Stimulated activated CD8-positive, alpha-beta memory T cell treated with anti-CD3 and anti-CD28 coated beads, Interleukin-4, amount 100 ng/mL, for 24 hours (primary cell): ENCODE measurements around the gene IFT25.

Experiments used
- DNase-seq: peaks from one replicate; pipeline ENCODE4 v3.0.0-alpha.2; 2020; ENCODE audit warnings: low read depth

Gene IFT25

GRCh38 chr1:53956308-53957168 is 11.0 kb upstream of the IFT25 start:
- DNase-seq: no peak

GRCh38 chr1:53954128-53954527 is 8.6 kb upstream of the IFT25 start:
- DNase-seq: no peak

- no peak for DNase-seq
Observed at GRCh38 chr1:53951697-53952096, 6.2 kb upstream of the IFT25 start.

- DNase-seq: no peak
Observed at GRCh38 chr1:53949023-53949990, 3.8 kb upstream of the IFT25 start.

- DNase-seq: no peak
Observed at GRCh38 chr1:53948291-53948690, 2.8 kb upstream of the IFT25 start.

GRCh38 chr1:53947172-53947907 is 1.8 kb upstream of the IFT25 start:
- no peak for DNase-seq

GRCh38 chr1:53946252-53947171 is 1.0 kb upstream of the IFT25 start, which contains the start of gene LRRC42:
LRRC42 (plus strand) TSS chr1:53946350; CDS start chr1:53952000, 5,650 bp downstream.
- no peak for DNase-seq

- no peak for DNase-seq
Observed at GRCh38 chr1:53945183-53945432, 391 bp downstream of the IFT25 start.

GRCh38 chr1:53944469-53945182 is 873 bp downstream of the IFT25 start:
- DNase-seq: no peak

GRCh38 chr1:53943490-53944043 is 1.9 kb downstream of the IFT25 start:
- no peak for DNase-seq

GRCh38 chr1:53943090-53943489 is 2.4 kb downstream of the IFT25 start:
- no peak for DNase-seq

- DNase-seq: no peak
Observed at GRCh38 chr1:53942127-53942957, 3.2 kb downstream of the IFT25 start.

- DNase-seq: no peak
Observed at GRCh38 chr1:53938136-53938830, 7.2 kb downstream of the IFT25 start.

GRCh38 chr1:53936430-53936829 is 9.1 kb downstream of the IFT25 start:
- no peak for DNase-seq

- no peak for DNase-seq
Observed at GRCh38 chr1:53934170-53934765, 11.2 kb downstream of the IFT25 start.

- no peak for DNase-seq
Observed at GRCh38 chr1:53931523-53931922, 14.0 kb downstream of the IFT25 start.

GRCh38 chr1:53930932-53931331 is 14.6 kb downstream of the IFT25 start:
- DNase-seq: no peak

- DNase-seq: no peak
Observed at GRCh38 chr1:53929246-53929960, 16.1 kb downstream of the IFT25 start.
